Neuronal stem cell (in vitro differentiated cells): ENCODE data around the gene SPAG5.
A peak's percentile ranks its signal among the peaks of the same experiment; 100 is the strongest.

Source experiments
- DNase-seq: peaks from one replicate; pipeline ENCODE4 v3.0.0-alpha.2; 2013; ENCODE audit warnings: low spot score
- H2AFZ ChIP-seq: one replicate; pipeline ENCODE4 v1.6.1; 2013; ENCODE audit warnings: mild to moderate bottlenecking, low read length, inconsistent platforms
- H2AK5ac ChIP-seq: 2 replicates; pipeline ENCODE4 v1.6.1; 2013; ENCODE audit warnings: low read depth, mild to moderate bottlenecking, inconsistent platforms, low read length, moderate library complexity, mixed read lengths
- H2BK120ac ChIP-seq: 2 replicates; pipeline ENCODE4 v1.6.1; 2013; ENCODE audit warnings: low read depth, mild to moderate bottlenecking, inconsistent platforms, low read length, moderate library complexity, mixed read lengths
- H2BK12ac ChIP-seq: one replicate; pipeline ENCODE4 v1.6.1; 2013; ENCODE audit warnings: low read length, inconsistent platforms
- H2BK15ac ChIP-seq: 2 replicates; pipeline ENCODE4 v1.6.1; 2013; ENCODE audit warnings: mild to moderate bottlenecking, low read length, inconsistent platforms, mixed read lengths
- H2BK5ac ChIP-seq: one replicate; pipeline ENCODE4 v1.6.1; 2013; ENCODE audit warnings: inconsistent platforms, mild to moderate bottlenecking, low read length, moderate library complexity
- H3K14ac ChIP-seq: one replicate; pipeline ENCODE4 v1.6.1; 2013; ENCODE audit warnings: low read length, inconsistent platforms
- H3K18ac ChIP-seq: 2 replicates; pipeline ENCODE4 v1.6.1; 2013; ENCODE audit warnings: low read length, inconsistent platforms
- H3K23ac ChIP-seq: 2 replicates; pipeline ENCODE4 v1.6.1; 2013; ENCODE audit warnings: low read depth, mild to moderate bottlenecking, mixed read lengths, low read length, inconsistent platforms; ENCODE audit not compliant: poor library complexity
- H3K27ac ChIP-seq: replicated peaks from 3 replicates; pipeline ENCODE4 v1.5.1; 2013; ENCODE audit warnings: low read length, inconsistent platforms
- H3K27me3 ChIP-seq, 3 experiments: 2 replicates each; pipeline ENCODE4 v1.6.1; 2013; ENCODE audit warnings: low read length in 3 of 3, mild to moderate bottlenecking in 2 of 3, inconsistent platforms in 1 of 3, low read depth in 1 of 3, mixed read lengths in 1 of 3, moderate library complexity in 1 of 3; ENCODE audit not compliant: control insufficient read depth in 3 of 3, insufficient read depth in 3 of 3
- H3K36me3 ChIP-seq, 2 donors: replicated peaks in 1 of 2; 2 replicates each; pipeline ENCODE4 v1.6.1; 2013; ENCODE audit warnings: low read length in 2 of 2; ENCODE audit not compliant: control insufficient read depth in 2 of 2, insufficient read depth in 2 of 2
- H3K4ac ChIP-seq: 2 replicates; pipeline ENCODE4 v1.6.1; 2013; ENCODE audit warnings: inconsistent platforms, mild to moderate bottlenecking, low read length, moderate library complexity
- H3K4me1 ChIP-seq, 2 donors: 1 replicate in 1 of 2; 2 replicates in 1 of 2; pipeline ENCODE4 v1.6.1; 2013; ENCODE audit warnings: low read length in 2 of 2, low read depth in 1 of 2; ENCODE audit not compliant: control insufficient read depth in 2 of 2, insufficient read depth in 1 of 2
- H3K4me2 ChIP-seq: one replicate; pipeline ENCODE4 v1.6.1; 2013; ENCODE audit warnings: mild to moderate bottlenecking, low read length, inconsistent platforms; ENCODE audit not compliant: insufficient read depth, poor library complexity, severe bottlenecking
- H3K4me3 ChIP-seq, 2 donors: 2 replicates each; pipeline ENCODE4 v1.5.1; 2013; ENCODE audit warnings: low read length in 2 of 2, mild to moderate bottlenecking in 2 of 2, inconsistent platforms in 1 of 2, moderate library complexity in 1 of 2
- H3K79me1 ChIP-seq: one replicate; pipeline ENCODE4 v1.6.1; 2013; ENCODE audit warnings: low read depth, mild to moderate bottlenecking, inconsistent platforms, low read length, moderate library complexity
- H3K9ac ChIP-seq: one replicate; pipeline ENCODE4 v1.6.1; 2013; ENCODE audit warnings: mild to moderate bottlenecking, low read depth, low read length, inconsistent platforms; ENCODE audit not compliant: poor library complexity
- H3K9me3 ChIP-seq, 2 donors: replicated peaks in 1 of 2; 2 replicates each; pipeline versions ENCODE3 to v1.6.1; 2013; ENCODE audit warnings: low read length in 2 of 2, mild to moderate bottlenecking in 2 of 2, inconsistent platforms in 1 of 2, low read depth in 1 of 2, mixed read lengths in 1 of 2, moderate library complexity in 1 of 2; ENCODE audit not compliant: control insufficient read depth in 2 of 2, insufficient read depth in 1 of 2
- H4K8ac ChIP-seq: one replicate; pipeline ENCODE4 v1.6.1; 2013; ENCODE audit warnings: low read depth, mild to moderate bottlenecking, inconsistent platforms, low read length, moderate library complexity
- H4K91ac ChIP-seq: one replicate; pipeline ENCODE4 v1.6.1; 2013; ENCODE audit warnings: low read length, low read depth, mild to moderate bottlenecking, inconsistent platforms; ENCODE audit not compliant: poor library complexity
- WGBS, 2 donors: extraction: QIAGEN DNeasy Blood & Tissue Kit; methylation state at CpG; one replicate each; pipeline ENCODE4 v1.1.7; 2013; ENCODE audit warnings: missing lambda C conversion rate in 2 of 2, mixed read lengths in 1 of 2; ENCODE audit not compliant: insufficient read length in 2 of 2, insufficient replicate concordance in 1 of 2; ENCODE audit errors: extremely low coverage in 2 of 2; 5-methylcytosine and 5-hydroxymethylcytosine counted together

The SPAG5 gene

DNA sequence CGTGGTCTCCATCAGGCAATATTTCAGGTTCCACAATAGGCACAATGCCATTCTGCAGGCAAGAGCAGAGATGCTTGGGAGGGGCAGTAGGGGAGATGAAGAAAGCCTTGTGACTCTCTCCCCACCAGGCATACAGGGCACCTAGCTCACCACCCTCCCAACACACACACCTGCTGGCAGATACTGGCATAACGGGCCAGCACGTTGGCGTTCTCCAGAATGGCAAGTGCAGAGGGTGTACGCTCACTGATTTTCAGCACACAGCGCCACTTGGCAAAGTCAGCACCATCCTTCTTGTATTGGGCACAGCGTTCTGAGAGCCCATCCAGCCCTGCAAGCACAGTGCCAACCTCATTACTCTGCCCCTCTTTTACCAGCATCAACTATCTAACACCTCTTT is 24.3 kb downstream of the SPAG5 start:
- Histone ChIP-seq H3K9me3 (no peaks in the 10 kb centered on the region), H3K23ac (no peak overlapping the region), H3K27ac (no peak overlapping the region), H3K79me1 (peaks cover 2% of the 10 kb centered on the region), H2AK5ac (no peak overlapping the region), H2BK15ac (no peak overlapping the region), H4K8ac (no peak overlapping the region), H4K91ac (no peak overlapping the region), H3K27me3 (peaks cover 0 to 9% (median 0%) of the 10 kb centered on the region in 3 experiments), H3K4ac (no peak overlapping the region), H2BK5ac (no peak overlapping the region), H3K4me1 (peaks cover 2 to 7% of the 10 kb centered on the region in 2 donors), H2BK12ac (no peak overlapping the region), H3K18ac (no peak overlapping the region), H3K14ac (no peak overlapping the region), H3K4me2 (no peak overlapping the region), H3K9ac (no peak overlapping the region), H2BK120ac (no peak overlapping the region), H3K4me3 (no peak overlapping the region), H3K36me3 (peaks cover 24 to 40% of the 10 kb centered on the region in 2 donors), H2AFZ (no peak overlapping the region)
- no CpG with 5 or more reads among the region's 7 CpGs for WGBS, 2 donors
- no peak for DNase-seq

DNA sequence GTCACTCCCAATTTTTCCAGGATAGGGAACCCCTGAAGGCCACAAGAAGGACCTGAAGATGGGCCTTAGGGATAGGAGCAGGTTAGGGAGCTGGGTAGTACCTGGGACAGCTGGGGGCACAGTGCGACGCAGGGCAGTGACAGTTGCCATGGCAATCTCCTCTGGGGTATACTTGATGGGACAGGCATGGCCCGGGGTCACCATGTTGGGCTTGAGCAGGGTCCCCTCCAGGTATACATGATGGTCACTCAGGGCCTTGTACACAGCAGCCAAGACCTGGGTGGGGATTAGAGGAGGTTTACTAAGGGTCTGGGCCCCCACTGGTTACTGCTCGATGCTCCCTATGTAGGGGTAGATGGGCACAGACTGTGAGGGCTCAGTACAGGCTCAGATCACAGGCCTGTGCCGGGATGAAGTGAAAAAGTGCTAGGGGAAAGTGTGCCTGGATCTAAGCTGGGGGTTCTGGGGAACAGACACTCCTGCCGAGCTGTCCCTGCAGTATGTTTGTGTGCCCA is 24.8 kb downstream of the SPAG5 start:
- WGBS, 2 donors = no CpG with 5 or more reads among the region's 6 CpGs
- peaks cover 19 to 35% of the 10 kb centered on the region in 2 donors for H3K36me3 ChIP-seq
- H3K9ac ChIP-seq = no peak overlapping the region
- H2BK5ac ChIP-seq = no peak overlapping the region
- H3K14ac ChIP-seq = no peak overlapping the region
- H3K4me1 ChIP-seq = peaks cover 2 to 7% of the 10 kb centered on the region in 2 donors
- H2AFZ ChIP-seq = no peak overlapping the region
- H3K27ac ChIP-seq = no peak overlapping the region
- no peak overlapping the region for H2AK5ac ChIP-seq
- no peak overlapping the region for H4K8ac ChIP-seq
- H3K18ac ChIP-seq = no peak overlapping the region
- no peak overlapping the region for H4K91ac ChIP-seq
- H2BK12ac ChIP-seq = no peak overlapping the region
- no peak overlapping the region for H3K23ac ChIP-seq
- H3K27me3 ChIP-seq = peaks cover 0 to 9% (median 0%) of the 10 kb centered on the region in 3 experiments
- H2BK15ac ChIP-seq = no peak overlapping the region
- H3K4ac ChIP-seq = no peak overlapping the region
- DNase-seq = no peak
- H3K79me1 ChIP-seq = peaks cover 2% of the 10 kb centered on the region
- no peak overlapping the region for H3K4me2 ChIP-seq
- no peaks in the 10 kb centered on the region for H3K9me3 ChIP-seq
- H2BK120ac ChIP-seq = no peak overlapping the region
- no peak overlapping the region for H3K4me3 ChIP-seq

DNA sequence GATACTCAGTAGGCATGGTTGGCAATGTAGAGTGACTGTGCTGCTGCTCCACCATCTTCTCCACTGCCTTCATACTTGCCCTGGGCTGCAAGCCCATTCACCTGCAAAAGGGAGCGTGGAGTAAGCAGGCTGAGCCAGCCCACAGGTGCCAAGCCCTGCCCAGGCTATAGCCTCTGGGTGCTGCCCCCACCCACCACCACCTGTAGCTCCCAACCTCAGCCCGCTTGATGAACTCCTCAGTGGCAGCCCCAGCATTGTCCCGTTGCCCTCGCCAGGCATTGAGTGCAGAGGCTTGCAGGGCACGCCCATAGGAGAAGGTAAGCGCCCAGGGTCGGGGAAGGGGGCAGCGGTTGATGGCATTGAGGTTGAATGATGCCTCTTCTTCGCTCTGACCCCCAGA is 25.3 kb downstream of the SPAG5 start:
- Histone ChIP-seq H2AK5ac (no peak overlapping the region), H4K91ac (no peak overlapping the region), H3K79me1 (peaks cover 2% of the 10 kb centered on the region), H2BK12ac (peak overlapping the region; percentile 28), H3K4me1 (peaks cover 2 to 7% of the 10 kb centered on the region in 2 donors), H3K14ac (no peak overlapping the region), H3K4ac (no peak overlapping the region), H2BK15ac (no peak overlapping the region), H2BK120ac (no peak overlapping the region), H3K9me3 (no peaks in the 10 kb centered on the region), H3K9ac (no peak overlapping the region), H3K23ac (no peak overlapping the region), H3K36me3 (peaks cover 14 to 30% of the 10 kb centered on the region in 2 donors), H3K27me3 (peaks cover 0 to 9% (median 0%) of the 10 kb centered on the region in 3 experiments), H4K8ac (no peak overlapping the region), H2AFZ (no peak overlapping the region), H3K27ac (no peak overlapping the region), H3K18ac (no peak overlapping the region), H3K4me2 (no peak overlapping the region), H3K4me3 (no peak overlapping the region), H2BK5ac (no peak overlapping the region)
- WGBS, 2 donors = no CpG with 5 or more reads among the region's 9 CpGs
- DNase-seq = no peak

DNA sequence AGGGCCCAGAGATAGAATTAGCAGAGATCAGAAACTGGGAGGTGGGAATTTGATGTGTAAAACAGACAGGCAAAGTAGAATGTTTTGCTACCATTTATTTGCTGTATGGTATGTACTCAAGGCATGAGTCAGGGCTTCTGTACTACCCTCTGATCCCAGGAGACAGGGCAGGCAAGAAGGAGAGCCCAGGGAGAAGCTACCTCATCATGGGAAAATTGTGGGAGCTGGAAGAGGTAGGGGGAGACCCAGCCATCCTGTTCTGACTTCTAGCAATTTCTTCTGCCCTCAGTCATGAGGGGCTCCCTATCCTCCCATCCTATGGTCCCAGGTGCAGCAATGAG is 25.8 kb downstream of the SPAG5 start:
- Histone ChIP-seq H2BK15ac (no peak overlapping the region), H3K4me2 (no peak overlapping the region), H2AK5ac (no peak overlapping the region), H3K4me1 (peaks cover 2 to 7% of the 10 kb centered on the region in 2 donors), H3K27ac (no peak overlapping the region), H3K79me1 (peaks cover 2% of the 10 kb centered on the region), H3K14ac (no peak overlapping the region), H3K4ac (no peak overlapping the region), H3K36me3 (peaks cover 9 to 25% of the 10 kb centered on the region in 2 donors), H2BK5ac (no peak overlapping the region), H3K9me3 (no peaks in the 10 kb centered on the region), H3K4me3 (no peak overlapping the region), H3K9ac (no peak overlapping the region), H4K8ac (no peak overlapping the region), H4K91ac (no peak overlapping the region), H3K18ac (no peak overlapping the region), H2AFZ (no peak overlapping the region), H2BK12ac (no peak overlapping the region), H3K23ac (no peak overlapping the region), H2BK120ac (no peak overlapping the region), H3K27me3 (peaks cover 0 to 9% (median 0%) of the 10 kb centered on the region in 3 experiments)
- DNase-seq = no peak
